GM19351 (cell line): ENCODE measurements around the gene HEMK1.

ENCODE experiments used
- ATAC-seq: cut with Tn5 transposase; IDR thresholded peaks from one replicate; pipeline ENCODE4 v1.9.1; 2021; ENCODE audit warnings: mild to moderate bottlenecking, moderate library complexity; ENCODE audit not compliant: unreplicated experiment

Gene HEMK1

DNA sequence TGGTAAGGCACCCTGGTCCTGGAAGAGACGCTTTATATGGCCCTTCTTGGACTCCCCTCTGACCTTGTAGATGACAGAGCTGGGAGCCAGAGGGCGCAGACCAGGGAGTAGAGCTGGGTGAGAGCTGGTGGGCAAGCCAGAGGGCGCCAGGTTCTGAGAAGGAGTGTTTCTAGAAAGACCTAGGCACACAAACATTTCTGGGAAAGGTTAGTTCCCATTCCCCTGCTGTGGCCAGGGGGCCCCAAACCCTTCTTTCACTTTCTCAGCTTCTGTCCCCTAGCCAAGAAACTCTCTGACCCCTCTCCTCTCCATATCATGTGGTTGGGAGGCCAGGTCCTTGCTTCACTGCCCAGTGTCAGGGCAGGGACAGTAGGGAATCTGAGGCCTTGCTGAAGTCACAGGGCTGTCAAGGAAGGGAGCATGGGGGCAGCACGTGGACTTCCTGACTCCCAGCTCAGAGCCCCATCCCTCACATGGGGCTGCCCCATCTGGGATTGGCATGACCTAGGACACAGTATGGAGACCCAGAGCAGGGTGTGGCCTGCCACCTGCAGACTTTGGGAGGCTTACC lies 3.6 kb downstream of the HEMK1 start:
- no peak for ATAC-seq

DNA sequence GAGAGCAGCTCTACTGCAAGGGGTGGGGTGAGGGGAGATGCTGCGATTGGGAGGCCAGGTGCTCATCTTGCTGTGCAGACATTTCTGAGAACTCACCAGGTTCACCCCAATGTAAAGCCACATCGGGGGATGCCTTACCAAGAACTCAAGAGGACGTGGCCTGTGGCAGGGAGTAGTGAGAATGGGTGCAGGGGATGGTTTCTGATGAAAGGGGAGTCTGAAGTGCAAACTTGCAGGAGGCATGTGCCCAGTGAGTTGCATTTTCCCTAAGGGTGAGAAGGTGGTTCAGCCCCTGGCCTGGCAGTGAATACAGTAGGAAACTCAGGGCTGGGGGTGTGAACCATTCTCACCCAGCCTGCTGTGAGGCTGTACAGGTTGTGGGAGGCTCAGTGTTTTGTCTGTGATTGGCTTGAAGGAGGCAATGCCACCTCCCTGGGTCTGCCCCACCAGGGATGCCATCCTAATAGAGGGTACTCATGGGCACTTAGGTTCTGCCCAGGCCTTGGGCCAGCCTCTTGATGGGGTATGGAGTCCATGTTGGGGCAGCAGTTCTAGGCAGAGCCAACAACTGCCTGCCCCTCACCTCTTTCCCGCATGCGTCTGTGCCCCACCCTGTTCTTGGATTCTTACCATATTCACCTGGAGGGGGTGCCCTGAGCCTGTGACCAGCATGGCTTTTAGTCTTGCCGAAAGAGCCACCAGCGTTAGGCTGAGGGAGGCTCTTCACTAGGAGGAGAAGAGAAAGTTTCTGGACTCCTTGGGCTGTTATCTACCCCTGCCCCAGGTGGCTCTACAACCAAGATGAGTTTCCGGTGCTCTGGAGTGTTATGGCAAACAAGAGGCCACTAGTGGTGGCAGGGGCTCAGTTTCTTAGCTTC lies 4.5 kb downstream of the HEMK1 start:
- ATAC-seq, result no peak

DNA sequence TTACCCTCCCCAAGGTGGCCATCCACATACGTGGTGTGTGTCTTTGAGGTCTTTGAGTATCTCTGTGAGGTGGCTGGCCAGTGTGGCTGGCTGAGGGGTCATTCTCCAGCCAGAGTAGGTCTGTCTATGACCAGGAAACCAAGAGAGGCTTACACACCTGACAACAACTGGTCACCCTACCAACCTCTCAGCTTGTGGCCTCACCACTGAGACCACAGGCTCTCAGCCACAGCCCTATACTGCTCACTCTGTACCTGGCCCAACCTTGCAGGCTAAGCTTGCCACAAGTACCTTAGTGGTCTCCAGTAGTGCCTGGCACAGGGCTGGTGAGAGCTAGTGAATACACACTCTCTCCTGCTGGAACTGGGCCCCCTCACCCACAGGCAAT lies 5.1 kb downstream of the HEMK1 start:
- ATAC-seq, result no peak

DNA sequence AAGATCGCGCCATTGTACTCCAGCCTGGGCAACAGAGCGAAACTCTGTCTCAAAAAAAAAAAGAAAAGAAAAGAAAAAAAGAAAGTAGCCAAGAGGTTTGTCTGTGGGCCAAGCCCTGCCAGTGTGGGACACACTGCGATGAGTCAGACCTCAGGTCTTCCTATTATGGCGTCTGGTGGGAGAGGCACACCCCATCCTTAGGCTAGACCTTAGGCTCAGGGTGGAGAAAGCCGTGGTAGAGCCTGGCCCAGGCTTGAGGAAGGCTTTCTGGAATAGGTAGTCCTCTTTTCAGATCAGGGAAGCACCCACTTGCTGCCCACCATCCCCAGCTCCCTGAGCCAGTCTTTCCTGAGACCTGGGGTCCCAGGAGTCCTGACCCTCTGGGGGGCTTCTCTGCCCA lies 6.0 kb downstream of the HEMK1 start:
- ATAC-seq, result no peak

DNA sequence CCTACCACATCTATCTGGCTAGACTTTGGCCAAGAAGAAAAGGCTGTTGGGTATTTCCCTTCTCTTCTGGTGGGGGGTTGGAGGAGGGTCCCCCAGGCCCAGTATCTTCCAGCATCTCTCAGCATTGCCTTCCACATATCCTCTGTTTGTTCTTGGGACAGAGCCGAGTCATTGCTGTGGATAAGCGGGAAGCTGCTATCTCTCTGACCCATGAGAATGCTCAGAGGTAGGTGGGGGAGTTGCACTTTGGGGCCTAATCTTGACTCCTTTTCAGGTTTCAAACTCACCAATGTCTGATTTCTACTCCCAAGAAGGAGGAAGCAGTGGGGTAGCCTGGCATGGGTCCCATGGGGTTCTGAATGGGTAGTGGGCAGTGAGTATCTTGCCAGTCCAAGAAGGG lies 8.0 kb downstream of the HEMK1 start:
- ATAC-seq, result no peak

DNA sequence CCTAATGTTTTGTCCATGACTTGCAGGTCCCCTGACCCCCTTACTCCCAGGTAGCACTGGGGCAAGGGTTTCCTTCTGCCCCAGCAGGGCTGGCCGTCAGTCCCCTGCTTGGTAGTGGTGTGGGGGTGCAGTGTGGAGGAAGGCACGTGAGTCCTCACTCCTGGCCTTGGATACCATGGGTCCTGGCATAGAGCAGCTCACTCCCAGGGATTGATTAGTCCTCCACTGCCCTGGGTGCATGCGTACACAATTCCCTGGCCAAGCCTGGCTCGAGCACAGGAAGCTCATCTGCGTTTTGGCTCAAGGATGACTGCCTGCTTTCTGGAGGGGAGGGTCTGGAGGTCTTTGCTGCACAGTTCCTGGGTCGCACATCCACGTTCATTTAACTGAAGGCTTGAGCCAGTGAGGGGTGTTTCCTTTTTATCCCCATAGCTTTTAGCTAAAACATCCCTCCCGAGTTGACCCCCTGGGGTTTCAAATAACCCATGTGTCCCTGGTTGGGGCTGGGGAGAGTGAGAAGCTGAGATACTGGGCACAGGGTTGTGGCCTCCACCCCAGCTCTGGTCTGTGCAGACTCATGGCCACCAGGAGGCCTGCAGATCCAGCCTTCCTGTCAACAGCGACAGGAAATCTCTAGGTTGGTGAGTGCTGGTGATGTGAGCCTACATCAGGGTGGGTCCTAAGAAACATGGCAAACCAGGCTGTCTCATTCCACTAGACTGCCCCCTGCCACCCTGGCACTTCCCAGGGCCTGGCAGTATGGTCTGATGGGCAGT lies 11.5 kb downstream of the HEMK1 start:
- ATAC-seq, result no peak

DNA sequence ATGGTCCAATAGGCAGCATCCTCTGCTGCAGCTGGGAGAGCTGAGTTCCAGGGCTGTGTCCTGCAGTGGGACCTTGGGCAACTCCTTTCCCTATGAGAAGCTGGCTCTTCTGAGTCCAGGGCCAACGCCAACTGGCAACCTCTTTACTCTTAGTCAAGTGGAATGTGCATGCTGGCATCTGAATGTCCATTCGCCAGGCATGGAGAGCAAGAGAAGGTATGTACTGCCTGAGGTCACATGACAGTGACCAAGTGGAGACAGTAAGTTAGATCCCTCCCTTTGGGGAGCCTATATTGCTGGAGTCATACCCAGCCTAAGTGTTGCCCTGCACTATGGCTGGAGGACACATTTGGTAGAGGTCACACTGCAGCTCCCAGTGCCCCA lies 12.1 kb downstream of the HEMK1 start:
- no peak for ATAC-seq

DNA sequence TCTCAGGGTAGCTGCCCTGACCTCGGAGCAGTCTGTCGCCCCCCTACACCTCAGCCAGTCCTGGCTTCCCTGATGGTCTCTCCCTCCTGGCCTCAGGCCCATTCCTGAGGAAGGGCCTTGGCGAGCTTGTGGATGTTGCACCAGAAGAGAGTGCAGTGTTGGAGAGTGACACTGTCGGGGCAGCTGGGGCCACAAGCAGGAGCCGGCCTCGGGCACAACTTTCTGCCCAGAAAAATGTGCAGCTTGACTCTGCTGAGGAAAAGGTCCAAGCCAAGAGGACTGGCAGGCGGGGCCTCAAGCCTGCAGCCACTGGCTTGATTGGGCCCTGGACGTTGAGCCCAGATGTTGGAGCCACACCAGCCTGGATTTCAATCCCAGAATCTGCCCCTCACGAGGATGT lies 12.8 kb downstream of the HEMK1 start:
- ATAC-seq, result no peak

GRCh38 chr3:50583897-50584296 lies 14.6 kb downstream of the HEMK1 start:
- ATAC-seq, result no peak

DNA sequence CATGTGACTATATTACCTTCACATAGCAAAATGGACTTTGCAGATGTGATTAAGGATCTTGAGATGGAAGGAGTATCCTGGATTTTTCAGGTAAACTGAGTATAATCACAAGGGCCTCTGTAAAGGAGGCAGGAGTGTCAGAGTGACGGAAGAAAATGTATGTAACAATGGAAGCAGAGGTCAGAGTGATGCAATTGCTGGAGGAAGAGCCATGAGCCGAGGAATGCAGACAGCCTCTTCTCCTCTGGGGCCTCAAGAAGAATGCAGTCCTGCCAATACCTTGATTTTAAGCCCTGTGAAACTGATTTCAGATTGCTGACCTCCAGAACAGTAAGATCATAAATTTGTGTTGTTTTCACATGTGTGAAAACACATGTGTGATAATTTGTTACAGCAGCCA lies 15.1 kb downstream of the HEMK1 start:
- ATAC-seq, result no peak

DNA sequence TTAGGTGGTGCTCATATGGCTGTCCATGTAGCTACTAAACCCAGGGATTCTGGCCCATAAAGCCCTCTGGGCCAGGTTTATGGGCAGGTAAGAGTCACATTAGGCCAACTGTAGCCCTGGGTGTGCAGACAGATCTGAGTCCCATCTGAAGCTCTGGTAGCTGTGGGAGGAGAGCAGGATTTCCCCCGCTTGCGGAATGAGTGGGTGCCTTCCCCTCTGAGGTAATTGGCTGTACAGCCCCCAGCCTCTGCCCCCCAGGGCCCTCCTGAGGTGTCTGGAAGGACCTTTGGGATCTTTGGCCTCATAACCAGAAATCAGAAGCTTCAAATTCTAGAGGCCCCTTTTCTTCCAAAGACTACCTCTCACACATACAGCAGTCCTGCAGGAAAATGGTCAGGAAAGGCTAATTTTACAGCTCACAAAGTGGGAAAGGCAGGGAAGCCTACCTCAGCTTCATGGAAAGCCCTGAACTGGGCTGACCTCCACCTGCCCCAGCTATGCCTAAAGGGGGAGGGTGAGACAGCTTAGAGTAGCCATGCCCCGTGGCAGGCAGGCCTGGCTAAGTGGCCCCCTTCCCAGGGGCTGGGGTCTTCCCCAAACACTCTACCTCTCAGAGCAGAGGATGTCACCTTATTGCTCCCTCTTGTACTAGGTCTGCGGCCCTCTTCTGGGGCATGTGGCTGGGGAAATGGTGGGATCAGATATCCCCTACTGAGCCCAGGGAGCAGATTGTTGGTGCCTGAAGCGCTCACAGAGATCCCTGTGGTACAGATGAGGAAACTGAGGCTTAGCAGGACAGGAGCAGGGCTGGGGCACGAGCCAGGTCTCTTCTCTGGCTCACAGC lies 16.8 kb downstream of the HEMK1 start:
- no peak for ATAC-seq

GRCh38 chr3:50586763-50587070 lies 17.4 kb downstream of the HEMK1 start:
- ATAC-seq, result no peak

DNA sequence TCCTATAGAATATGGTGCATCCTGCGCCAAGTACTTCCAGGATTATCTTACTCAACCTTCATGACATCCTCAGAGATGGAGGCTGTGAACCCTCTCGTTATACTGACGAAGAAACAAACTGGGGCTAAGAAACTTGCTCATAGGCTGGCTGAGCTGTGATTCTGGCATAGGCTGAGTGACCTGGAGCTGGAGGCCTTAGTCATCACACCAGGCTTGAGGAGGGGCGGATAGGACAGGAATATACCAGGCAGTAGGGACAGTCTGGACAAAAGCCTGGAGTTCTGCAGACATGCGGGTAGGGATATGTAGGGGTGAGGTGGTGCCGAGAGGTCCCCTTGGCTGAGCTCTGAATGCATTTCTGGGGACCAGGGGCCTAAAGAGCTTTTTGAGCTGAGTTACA lies 18.1 kb downstream of the HEMK1 start:
- no peak for ATAC-seq

GRCh38 chr3:50587806-50588758 lies 18.8 kb downstream of the HEMK1 start:
- no peak for ATAC-seq

- ATAC-seq, result no peak
Observed at GRCh38 chr3:50588759-50589433, 19.6 kb downstream of the HEMK1 start.

DNA sequence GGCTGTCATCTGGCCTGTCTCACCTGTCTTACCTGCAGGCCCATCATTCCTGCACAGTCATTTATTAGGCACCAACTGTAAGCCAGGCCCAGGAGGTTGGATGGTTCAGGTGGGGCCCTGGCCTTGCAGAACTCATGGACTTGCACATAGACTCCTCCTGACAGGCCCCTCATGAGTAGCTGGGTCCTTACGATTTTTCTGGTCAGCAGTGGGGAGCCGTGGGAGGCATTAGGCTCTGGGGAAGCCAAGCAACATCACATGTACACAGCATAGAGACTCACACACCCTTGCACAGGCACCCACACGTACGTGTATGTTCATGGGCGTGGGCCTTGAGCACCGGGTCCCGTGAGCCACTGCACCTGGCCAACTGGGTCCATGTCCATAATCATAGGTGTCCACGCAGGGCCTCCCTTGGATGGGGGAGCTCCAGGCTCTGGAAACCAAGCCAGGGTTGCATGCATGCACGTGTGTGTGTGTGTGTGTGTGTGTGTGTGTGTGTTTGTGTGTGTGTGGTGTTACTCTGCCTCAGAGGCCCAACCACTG lies 21.9 kb downstream of the HEMK1 start:
- peak; percentile 9 for ATAC-seq

DNA sequence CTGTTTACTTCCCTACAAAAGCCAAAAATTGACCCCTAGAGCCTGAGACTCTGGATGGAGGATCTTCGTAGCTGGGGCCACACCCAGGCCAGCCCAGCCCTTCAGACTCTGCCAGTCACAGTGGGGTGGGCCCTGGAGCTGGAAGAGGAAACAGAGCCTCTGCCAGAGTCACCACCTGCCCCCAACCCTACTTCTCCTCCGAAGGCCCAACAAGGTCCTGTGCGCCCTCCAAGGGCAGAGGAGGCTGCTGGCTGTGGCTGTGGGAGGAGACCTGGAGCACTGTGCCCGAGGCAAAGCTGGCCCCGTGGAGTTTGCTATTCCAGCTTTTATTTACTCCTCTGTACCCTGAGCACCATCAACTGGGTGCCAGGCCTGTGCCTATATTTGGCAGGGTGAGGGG lies 23.2 kb downstream of the HEMK1 start:
- ATAC-seq, result no peak

- no peak for ATAC-seq
Observed at GRCh38 chr3:50594253-50594785, 25.0 kb downstream of the HEMK1 start.

DNA sequence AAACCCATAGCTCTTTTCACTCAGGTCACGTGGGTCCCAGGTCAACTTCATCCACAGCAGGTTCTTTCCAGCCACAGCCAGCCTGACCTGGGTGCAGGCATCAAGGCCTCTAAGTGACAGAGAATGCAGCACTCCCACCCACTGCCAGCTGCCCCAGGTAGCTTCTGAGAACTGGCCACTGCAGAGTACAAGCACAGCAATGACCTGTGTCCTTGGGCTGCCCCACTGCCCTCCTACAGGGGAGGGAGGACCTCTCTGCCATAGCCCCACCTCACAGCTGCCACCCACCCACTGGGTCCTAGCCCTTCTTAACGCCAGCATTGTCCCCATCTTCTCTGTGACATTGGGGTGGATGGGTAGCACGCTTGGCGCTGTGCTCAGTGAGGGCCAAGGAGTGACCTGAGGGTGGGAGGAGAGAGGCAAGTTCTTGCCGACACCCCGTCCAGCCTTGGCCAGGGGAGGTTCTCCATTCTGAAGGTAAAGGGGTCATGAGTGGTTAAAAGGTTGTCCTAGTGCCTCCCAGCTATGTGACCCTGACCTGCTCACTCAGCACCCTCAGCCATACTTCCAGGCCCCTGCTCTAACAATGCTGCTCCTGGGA lies 29.9 kb downstream of the HEMK1 start:
- no peak for ATAC-seq
